CD4-positive, alpha-beta T cell treated with Interleukin-17A for 1 hour (primary cell): ENCODE data around the gene RASSF7.
A peak's percentile ranks its signal among the peaks of the same experiment; 100 is the strongest.

Experiments used
- DNase-seq: peaks from one replicate; pipeline ENCODE4 v3.0.0-alpha.2; 2020

The RASSF7 gene

GRCh38 chr11:532986-533585, 27.7 kb upstream of the RASSF7 start:
- no peak for DNase-seq

- DNase-seq, result no peak
Measured at GRCh38 chr11:533586-534395, 27.0 kb upstream of the RASSF7 start.

- DNase-seq, result peak; percentile 14
Measured at GRCh38 chr11:534396-535209, 26.2 kb upstream of the RASSF7 start.

DNA sequence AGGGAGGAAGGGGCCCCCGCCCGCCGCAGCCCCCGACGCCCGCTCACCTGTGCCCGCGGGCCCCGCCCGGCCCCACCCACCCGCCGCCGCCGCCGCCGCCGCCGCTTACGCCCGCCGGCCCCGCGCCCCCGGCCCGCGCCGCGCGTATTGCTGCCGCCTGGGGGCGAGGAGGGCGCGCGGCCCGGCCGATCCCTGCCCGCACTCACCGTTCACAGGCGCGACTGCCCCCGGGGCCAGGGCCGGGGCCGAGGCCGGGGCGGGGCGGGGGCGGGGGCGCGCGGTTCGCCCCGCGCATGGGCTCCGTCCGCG, 25.6 kb upstream of the RASSF7 start:
- DNase-seq, result no peak

GRCh38 chr11:535519-536454, 25.0 kb upstream of the RASSF7 start, which contains the start of gene HRAS:
TSS of gene HRAS (minus strand) at chr11:535576.
- peak; percentile 95 for DNase-seq

GRCh38 chr11:536841-537621, 23.7 kb upstream of the RASSF7 start, which contains the start of gene LRRC56:
TSS of gene LRRC56 (plus strand) at chr11:537527. CDS start at chr11:540685, 3,158 bp downstream.
- DNase-seq, result peak; percentile 96

DNA sequence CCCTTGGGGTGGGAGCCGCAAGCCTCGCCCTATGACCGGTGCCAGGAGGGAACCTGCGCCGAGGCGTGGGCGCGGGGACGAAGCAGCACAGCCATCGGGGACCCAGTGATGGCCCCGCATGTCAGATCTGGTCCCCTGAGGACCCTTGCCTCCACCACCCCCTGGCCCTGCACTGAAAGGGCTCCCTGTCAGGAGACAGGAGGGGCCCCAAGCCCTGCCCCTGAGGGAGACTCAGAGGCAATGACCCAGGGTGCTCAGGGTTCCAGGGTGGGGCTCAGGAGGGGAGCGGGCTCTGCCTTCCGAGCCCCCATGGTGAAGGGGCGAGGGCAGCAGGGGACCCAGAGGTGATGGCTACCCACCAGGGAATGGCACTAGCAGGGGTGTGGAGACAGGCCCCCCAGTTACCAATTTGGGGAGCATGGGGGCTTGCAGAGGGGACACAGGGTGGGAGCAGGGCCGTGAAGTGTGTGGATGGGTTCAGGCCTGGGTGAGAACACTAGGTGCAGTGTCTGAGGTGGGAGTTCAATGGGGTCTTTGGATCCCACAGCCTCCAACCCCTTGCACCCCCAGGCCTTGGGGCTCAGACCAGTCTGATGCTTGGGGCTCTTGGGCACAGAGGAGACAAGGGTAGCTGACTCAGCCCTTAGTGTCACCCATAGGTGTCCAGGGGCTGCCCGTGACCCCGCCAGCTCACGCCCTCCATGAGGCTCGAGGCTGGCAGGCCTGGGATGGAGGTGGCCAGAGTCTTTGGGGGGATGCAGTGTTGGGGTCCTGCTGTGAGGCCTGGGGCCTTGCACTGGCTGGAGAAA, 22.9 kb upstream of the RASSF7 start:
- no peak for DNase-seq

GRCh38 chr11:538431-539051, 22.2 kb upstream of the RASSF7 start:
- no peak for DNase-seq

GRCh38 chr11:539971-540481, 20.7 kb upstream of the RASSF7 start:
- no peak for DNase-seq

DNA sequence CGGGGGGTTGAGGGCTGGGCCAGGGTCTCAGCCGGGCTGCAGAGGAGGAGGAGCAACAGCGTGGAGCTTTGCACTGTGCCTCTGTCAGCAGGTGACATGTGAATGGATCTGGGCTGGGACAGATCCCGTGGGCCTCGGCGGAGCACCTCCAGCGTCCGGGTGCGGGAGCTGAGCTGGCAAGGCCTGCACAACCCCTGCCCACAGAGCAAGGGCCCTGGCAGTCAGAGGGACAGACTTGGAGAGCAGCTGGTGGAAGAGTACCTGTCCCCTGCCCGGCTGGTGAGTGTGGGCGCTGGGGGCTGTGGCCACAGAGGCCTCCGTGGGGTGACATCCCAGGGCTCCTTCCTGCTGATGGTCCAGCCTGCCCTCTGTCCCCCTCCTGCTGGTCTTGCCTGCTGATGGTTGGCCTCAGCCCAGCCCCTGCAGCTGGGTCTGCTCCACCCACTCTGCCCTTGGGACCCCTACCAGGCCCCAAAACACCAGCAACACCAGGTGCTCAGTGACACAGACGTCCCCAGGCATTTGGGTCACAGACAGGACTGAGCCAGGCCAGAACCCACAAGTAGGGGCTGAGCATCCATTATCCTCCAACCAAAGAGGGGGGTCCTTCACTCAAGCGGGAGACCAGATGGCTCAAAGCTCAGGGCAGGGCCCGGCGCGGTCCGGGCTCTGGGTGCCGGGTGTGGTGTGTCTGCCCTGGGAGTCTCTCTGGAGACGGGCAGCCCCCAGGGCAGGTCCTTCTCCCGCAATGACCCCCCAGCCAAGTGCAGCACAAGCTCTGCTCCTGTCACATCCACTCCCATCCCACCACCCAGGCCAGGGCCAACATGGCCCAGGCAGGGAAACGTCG, 20.0 kb upstream of the RASSF7 start:
- no peak for DNase-seq

- DNase-seq, result no peak
Measured at GRCh38 chr11:541433-541885, 19.3 kb upstream of the RASSF7 start.

GRCh38 chr11:544817-545166, 16.0 kb upstream of the RASSF7 start:
- no peak for DNase-seq

DNA sequence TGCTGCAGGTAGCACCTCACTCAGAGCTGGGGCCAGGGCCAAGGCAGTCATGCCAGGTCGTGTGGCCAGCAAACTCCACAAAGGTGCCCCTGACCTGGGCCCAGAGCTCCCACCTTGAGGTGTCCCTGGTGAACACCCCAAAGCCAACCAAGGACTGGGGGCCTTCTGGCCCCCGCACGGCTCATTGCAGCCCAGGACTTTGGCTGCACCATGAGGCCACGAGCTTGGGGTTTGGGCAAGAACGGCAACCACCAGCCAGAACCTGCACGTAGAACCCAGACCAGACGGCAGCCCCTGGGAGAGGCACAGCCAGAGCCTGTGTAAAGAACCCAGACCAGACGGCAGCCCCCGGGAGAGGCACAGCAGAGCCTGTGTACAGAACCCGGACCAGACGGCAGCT, 15.6 kb upstream of the RASSF7 start:
- no peak for DNase-seq

DNA sequence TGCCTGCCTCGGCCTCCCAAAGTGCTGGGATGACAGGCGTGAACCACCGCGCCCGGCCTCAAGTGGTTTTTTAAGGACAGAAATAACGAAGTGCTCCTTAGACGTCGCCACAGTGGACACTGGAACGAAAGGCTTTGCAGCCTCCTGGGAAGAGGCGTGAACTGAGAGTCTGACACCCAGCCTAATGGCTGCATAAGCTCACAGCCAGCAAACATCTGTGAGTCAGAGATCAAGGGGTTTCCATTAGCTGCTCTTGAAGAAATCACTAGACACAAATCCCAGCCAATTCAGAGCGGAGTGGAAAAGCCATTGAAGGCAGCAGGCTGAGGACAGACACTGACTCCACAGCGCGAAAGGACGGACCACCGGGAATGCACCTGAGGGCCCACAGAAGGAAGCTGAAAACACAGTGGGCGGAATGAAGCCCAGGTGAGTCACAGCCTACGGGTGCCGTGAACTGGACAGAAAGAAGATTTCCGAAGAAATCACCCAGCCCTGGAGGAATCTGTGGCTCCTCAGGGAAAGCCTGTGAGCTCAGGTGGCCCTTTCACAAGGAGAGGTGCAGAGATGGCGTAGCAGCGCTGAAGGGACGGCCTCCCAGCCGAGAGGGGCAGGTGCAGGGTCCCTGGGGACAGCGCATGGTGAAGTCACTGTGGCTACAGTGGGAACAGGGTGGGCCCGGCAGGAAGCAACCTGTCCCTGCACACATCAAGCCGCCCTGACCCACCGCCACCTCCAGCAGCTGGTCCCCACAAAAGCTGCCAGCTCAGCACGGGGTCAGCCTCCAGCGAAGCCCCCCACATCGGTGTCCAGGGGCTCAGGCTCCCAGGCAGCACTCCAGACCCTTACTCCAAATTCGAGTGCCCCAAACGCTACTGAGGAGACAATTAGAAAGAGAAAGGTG, 11.8 kb upstream of the RASSF7 start:
- no peak for DNase-seq

- no peak for DNase-seq
Measured at GRCh38 chr11:550021-550745, 10.6 kb upstream of the RASSF7 start.

- no peak for DNase-seq
Measured at GRCh38 chr11:550746-551085, 10.1 kb upstream of the RASSF7 start.

GRCh38 chr11:551131-551530, 9.6 kb upstream of the RASSF7 start:
- no peak for DNase-seq

DNA sequence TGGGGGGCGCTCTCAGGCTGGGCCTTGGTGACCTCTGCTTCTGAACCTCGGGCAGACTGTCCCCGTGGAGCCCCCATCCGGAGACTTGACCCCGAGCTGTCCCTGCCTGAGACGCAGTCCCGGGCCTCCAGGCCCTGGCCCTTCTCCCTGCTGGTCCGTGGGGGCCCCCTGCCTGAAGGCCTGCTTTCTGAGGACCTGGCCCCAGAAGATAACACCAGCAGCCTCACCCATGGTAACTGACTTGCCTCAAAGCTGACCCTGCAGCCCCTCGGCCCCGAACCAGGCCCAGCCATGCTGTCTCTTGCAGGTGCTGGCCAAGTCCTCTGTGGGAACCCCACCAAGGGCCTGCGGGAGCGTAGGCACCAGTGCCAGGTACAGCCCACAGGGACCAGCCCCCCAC, 9.2 kb upstream of the RASSF7 start:
- no peak for DNase-seq
